ENCODE measurements around the gene CTNNAL1. TPM values are rescaled to one million over a fixed set of nuclear protein-coding genes. Genes with fewer than 3 reads are reported as not detected.

CTNNAL1 gene
- total and polyA plus RNA-seq, 9 of the 15 experiments (the other 6 are each of a cell fraction or from before 2014, with no cell fraction given), result 23.2 to 78.0 (median 46.7) TPM

DNA sequence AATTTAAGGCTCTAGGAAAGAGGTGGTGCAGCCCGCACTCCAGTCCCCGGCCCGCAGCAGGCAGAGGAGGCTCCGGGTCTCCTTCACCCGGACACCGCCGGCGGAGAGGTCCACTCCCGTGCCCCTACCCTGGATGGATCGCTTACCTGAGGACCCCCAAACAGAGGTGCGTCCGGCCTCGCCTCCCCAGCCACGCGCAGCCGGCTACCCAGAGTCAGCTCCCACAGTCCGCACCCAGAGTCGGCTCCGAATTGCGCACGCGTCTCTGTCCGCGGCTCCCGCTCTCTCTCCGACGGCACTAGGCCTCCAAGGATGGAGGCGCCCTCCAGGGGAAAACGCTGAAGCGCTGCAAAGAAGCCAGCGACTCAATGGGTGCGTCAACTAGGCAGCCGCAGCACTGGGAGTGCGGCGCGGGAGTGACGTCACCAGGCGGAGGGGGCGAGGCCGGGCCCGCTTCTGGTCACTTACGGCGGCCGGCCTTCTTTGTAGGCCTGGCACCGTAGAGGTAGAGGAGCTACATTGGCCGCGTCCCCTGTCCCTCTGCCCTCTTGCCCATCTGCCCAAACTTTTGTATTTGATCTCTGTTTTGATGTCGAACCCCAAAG, 79.5 kb downstream of the CTNNAL1 start, which contains the start of gene ELP1 (continued):
- TF ChIP-seq CBFB (CRISPR knock-in tag; IDR thresholded peaks at IDR 0.05), result no peak
- TF ChIP-seq, protein P1, sequence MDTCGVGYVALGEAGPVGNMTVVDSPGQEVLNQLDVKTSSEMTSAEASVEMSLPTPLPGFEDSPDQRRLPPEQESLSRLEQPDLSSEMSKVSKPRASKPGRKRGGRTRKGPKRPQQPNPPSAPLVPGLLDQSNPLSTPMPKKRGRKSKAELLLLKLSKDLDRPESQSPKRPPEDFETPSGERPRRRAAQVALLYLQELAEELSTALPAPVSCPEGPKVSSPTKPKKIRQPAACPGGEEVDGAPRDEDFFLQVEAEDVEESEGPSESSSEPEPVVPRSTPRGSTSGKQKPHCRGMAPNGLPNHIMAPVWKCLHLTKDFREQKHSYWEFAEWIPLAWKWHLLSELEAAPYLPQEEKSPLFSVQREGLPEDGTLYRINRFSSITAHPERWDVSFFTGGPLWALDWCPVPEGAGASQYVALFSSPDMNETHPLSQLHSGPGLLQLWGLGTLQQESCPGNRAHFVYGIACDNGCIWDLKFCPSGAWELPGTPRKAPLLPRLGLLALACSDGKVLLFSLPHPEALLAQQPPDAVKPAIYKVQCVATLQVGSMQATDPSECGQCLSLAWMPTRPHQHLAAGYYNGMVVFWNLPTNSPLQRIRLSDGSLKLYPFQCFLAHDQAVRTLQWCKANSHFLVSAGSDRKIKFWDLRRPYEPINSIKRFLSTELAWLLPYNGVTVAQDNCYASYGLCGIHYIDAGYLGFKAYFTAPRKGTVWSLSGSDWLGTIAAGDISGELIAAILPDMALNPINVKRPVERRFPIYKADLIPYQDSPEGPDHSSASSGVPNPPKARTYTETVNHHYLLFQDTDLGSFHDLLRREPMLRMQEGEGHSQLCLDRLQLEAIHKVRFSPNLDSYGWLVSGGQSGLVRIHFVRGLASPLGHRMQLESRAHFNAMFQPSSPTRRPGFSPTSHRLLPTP (IDR thresholded peaks at IDR 0.05; ENCODE audit: borderline replicate concordance, extremely low read depth, insufficient read length), result no peak
- TF ChIP-seq, protein P2, sequence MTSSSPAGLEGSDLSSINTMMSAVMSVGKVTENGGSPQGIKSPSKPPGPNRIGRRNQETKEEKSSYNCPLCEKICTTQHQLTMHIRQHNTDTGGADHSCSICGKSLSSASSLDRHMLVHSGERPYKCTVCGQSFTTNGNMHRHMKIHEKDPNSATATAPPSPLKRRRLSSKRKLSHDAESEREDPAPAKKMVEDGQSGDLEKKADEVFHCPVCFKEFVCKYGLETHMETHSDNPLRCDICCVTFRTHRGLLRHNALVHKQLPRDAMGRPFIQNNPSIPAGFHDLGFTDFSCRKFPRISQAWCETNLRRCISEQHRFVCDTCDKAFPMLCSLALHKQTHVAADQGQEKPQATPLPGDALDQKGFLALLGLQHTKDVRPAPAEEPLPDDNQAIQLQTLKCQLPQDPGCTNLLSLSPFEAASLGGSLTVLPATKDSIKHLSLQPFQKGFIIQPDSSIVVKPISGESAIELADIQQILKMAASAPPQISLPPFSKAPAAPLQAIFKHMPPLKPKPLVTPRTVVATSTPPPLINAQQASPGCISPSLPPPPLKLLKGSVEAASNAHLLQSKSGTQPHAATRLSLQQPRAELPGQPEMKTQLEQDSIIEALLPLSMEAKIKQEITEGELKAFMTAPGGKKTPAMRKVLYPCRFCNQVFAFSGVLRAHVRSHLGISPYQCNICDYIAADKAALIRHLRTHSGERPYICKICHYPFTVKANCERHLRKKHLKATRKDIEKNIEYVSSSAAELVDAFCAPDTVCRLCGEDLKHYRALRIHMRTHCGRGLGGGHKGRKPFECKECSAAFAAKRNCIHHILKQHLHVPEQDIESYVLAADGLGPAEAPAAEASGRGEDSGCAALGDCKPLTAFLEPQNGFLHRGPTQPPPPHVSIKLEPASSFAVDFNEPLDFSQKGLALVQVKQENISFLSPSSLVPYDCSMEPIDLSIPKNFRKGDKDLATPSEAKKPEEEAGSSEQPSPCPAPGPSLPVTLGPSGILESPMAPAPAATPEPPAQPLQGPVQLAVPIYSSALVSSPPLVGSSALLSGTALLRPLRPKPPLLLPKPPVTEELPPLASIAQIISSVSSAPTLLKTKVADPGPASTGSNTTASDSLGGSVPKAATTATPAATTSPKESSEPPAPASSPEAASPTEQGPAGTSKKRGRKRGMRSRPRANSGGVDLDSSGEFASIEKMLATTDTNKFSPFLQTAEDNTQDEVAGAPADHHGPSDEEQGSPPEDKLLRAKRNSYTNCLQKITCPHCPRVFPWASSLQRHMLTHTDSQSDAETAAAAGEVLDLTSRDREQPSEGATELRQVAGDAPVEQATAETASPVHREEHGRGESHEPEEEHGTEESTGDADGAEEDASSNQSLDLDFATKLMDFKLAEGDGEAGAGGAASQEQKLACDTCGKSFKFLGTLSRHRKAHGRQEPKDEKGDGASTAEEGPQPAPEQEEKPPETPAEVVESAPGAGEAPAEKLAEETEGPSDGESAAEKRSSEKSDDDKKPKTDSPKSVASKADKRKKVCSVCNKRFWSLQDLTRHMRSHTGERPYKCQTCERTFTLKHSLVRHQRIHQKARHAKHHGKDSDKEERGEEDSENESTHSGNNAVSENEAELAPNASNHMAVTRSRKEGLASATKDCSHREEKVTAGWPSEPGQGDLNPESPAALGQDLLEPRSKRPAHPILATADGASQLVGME (CRISPR knock-in tag; IDR thresholded peaks at IDR 0.05), result peak; percentile 91; the same call in 1 of the 2 replicates
- TF ChIP-seq HNRNPL (IDR thresholded peaks at IDR 0.05; ENCODE audit: low read depth, low read length), result no peak
- TF ChIP-seq MAZ (CRISPR knock-in tag; conservative IDR thresholded peaks at IDR 0.05 in 1 of 2, IDR thresholded peaks at IDR 0.05 in 1 of 2), result peak; percentile 97
- TF ChIP-seq DIDO1 (tag; IDR thresholded peaks at IDR 0.05; ENCODE audit: low read depth), result peak; percentile 33; the same call in 1 of the 2 replicates
- TF ChIP-seq RBFOX2 (IDR thresholded peaks at IDR 0.05; ENCODE audit: low read depth, low read length), result peak; percentile 90
- TF ChIP-seq HNRNPLL (IDR thresholded peaks at IDR 0.05; ENCODE audit: low read depth, low read length, poor library complexity, severe bottlenecking), result peak; percentile 65
- no peak for TF ChIP-seq ZNF780A (CRISPR knock-in tag; IDR thresholded peaks at IDR 0.05)
- peak; percentile 89 for TF ChIP-seq NCOA6 (IDR thresholded peaks at IDR 0.05)
- no peak for TF ChIP-seq SIRT6 (IDR thresholded peaks at IDR 0.05; ENCODE audit: low read depth, low read length)
